GM19035 (cell line): ENCODE data around the gene ERFL.

Experiments
- ATAC-seq: cut with Tn5 transposase; IDR thresholded peaks from one replicate; pipeline ENCODE4 v1.9.1; 2021; ENCODE audit not compliant: unreplicated experiment

Gene ERFL

GRCh38 chr19:41861116-41861768, 67.0 kb downstream of the ERFL start:
- no peak for ATAC-seq

- no peak for ATAC-seq
Measured at GRCh38 chr19:41860419-41861115, 67.7 kb downstream of the ERFL start.

GRCh38 chr19:41859618-41860418, 68.4 kb downstream of the ERFL start, which contains the start of gene RPS19:
Gene RPS19 (plus strand): TSS chr19:41860255. CDS start chr19:41860775, 520 bp downstream.
- peak; percentile 83 for ATAC-seq

- no peak for ATAC-seq
Measured at GRCh38 chr19:41859213-41859617, 69.0 kb downstream of the ERFL start.
